MM.1S (cell line): ENCODE measurements around the gene LEF1.

ENCODE experiments used
- EZH2 ChIP-seq: fragments of 300-600 bp; sonication (generic); optimal IDR thresholded peaks from 2 replicates; pipeline ENCODE3; 2017; ENCODE audit warnings: low read depth, mild to moderate bottlenecking, antibody characterized with exemption, low read length, mixed read lengths
- TF ChIP-seq, protein P1 (sequence below): fragments of 300-600 bp; sonication (generic); IDR thresholded peaks from 2 replicates; pipeline ENCODE4 v1.5.1; 2016; ENCODE audit warnings: antibody characterized with exemption, low read length, mixed read lengths

DNA sequence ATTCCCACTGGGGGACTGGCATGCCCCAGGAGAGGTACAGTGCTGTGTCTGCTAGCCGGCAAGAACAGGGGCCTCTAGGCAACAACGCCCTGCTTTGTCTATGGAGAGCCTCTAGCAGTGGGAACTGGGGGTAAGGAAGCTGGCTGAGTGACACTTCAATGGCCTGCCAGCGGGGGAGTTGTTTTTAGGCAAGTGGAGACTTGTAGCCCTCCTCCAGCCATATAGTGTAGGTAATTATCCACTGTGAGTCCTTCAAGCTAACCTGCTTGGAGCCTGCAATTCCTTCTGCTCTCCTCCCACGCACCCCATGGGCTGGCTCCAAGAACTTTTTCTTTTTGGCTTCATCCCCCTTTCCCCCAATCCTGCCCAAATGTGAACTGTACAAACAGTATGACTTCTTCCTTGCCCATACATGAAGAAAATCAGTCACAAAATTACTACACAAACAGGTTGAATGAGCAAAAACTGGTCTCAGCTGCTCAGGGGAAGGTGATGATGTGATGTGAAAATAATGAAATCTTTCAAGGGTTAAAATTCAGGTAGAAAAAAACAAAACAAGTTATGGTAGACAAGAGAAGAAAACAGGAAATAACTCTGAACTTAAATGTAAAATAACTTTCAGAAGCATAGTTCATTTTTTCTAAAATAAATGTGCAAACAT lies 33.1 kb downstream of the LEF1 start:
- TF ChIP-seq, protein P1, sequence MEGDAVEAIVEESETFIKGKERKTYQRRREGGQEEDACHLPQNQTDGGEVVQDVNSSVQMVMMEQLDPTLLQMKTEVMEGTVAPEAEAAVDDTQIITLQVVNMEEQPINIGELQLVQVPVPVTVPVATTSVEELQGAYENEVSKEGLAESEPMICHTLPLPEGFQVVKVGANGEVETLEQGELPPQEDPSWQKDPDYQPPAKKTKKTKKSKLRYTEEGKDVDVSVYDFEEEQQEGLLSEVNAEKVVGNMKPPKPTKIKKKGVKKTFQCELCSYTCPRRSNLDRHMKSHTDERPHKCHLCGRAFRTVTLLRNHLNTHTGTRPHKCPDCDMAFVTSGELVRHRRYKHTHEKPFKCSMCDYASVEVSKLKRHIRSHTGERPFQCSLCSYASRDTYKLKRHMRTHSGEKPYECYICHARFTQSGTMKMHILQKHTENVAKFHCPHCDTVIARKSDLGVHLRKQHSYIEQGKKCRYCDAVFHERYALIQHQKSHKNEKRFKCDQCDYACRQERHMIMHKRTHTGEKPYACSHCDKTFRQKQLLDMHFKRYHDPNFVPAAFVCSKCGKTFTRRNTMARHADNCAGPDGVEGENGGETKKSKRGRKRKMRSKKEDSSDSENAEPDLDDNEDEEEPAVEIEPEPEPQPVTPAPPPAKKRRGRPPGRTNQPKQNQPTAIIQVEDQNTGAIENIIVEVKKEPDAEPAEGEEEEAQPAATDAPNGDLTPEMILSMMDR: no peak
- TF ChIP-seq EZH2: no peak
